ENCODE measurements around the gene STRN4. TPM values are rescaled to one million over a fixed set of nuclear protein-coding genes. Genes with fewer than 3 reads are reported as not detected.

STRN4 gene
- total and polyA plus RNA-seq, 9 of the 15 experiments (the other 6 are each of a cell fraction or from before 2014, with no cell fraction given), result 0.62 to 83.7 (median 36.9) TPM

- TF ChIP-seq USF1 (CRISPR knock-in tag; IDR thresholded peaks at IDR 0.05) (0 out of 2 replicates have a peak, but pooled peaks have one; percentile 13), CREB1 (IDR thresholded peaks at IDR 0.05) (no peak), CREB1 (CRISPR knock-in tag; IDR thresholded peaks at IDR 0.05) (peak; percentile 16; the same call in 1 of the 2 replicates), VEZF1 (CRISPR knock-in tag; IDR thresholded peaks at IDR 0.05) (peak; percentile 81), TEAD2 (tag; IDR thresholded peaks at IDR 0.05) (0 out of 2 replicates have a peak, but pooled peaks have one; percentile 35), CTBP1 (IDR thresholded peaks at IDR 0.05; ENCODE audit: borderline replicate concordance) (0 out of 2 replicates have a peak, but pooled peaks have one; percentile 67), LCOR (CRISPR knock-in tag; IDR thresholded peaks at IDR 0.05) (peak; percentile 84), HMGN3 (IDR thresholded peaks at IDR 0.05; ENCODE audit: borderline replicate concordance, extremely low read depth, insufficient read length, low read depth, low read length) (peak; percentile 89), SNRNP70 (optimal IDR thresholded peaks at IDR 0.05; ENCODE audit: low read depth, low read length) (no peak), CC2D1A (IDR thresholded peaks at IDR 0.05) (no peak), HNRNPLL (IDR thresholded peaks at IDR 0.05; ENCODE audit: low read depth, low read length, poor library complexity, severe bottlenecking) (peak; percentile 16), RNF2 (IDR thresholded peaks at IDR 0.05) (peak; percentile 90), SP1 (CRISPR knock-in tag; IDR thresholded peaks at IDR 0.05) (peak; percentile 67), IFI16 (CRISPR knock-in tag; IDR thresholded peaks at IDR 0.05) (no peak), PHB (CRISPR knock-in tag; IDR thresholded peaks at IDR 0.05) (no peak), NCOA1 (IDR thresholded peaks at IDR 0.05; ENCODE audit: low read depth) (peak; percentile 58), CHD4 (IDR thresholded peaks at IDR 0.05; ENCODE audit: insufficient read depth, insufficient replicate concordance, low read depth, low read length, poor library complexity, severe bottlenecking) (peak; percentile 66), CTCFL (IDR thresholded peaks at IDR 0.05; ENCODE audit: borderline replicate concordance, insufficient read depth, low read depth, low read length, poor library complexity, severe bottlenecking) (peak; percentile 41), TEAD1 (CRISPR knock-in tag; IDR thresholded peaks at IDR 0.05) (peak; percentile 37 to 72; a peak in 3 of 4 replicates), BACH1 (tag; IDR thresholded peaks at IDR 0.05) (peak; percentile 37; the same call in 1 of the 2 replicates), SMARCA4 (IDR thresholded peaks at IDR 0.05) (peak; percentile 42; the same call in 1 of the 2 replicates), ZNF124 (CRISPR knock-in tag; IDR thresholded peaks at IDR 0.05) (no peak), HDAC1 (IDR thresholded peaks at IDR 0.05) (peak in 1 of 2 experiments; percentile 25; a peak in 1 of 4 replicates), SMAD1 (IDR thresholded peaks at IDR 0.05; ENCODE audit: low read depth, low read length, partially characterized antibody) (peak; percentile 42), CGGBP1 (CRISPR knock-in tag; IDR thresholded peaks at IDR 0.05) (no peak)
Measured at GRCh38 chr19:46784262-46785053, 38.2 kb upstream of the STRN4 start (continued).
